ENCODE data around the gene PCTP.

The PCTP gene

GRCh38 chr17:55768936-55769624, 18.2 kb downstream of the PCTP start:
- ChIA-PET CTCF (interaction anchor here (1.1 to 4.8 kb wide), 8 partner anchors 9 to 245 kb away, joined by 3 to 38 read pairs (median 4); partner anchors contain the start of gene PCTP), POLR2A (no interaction called here)
- no peak for DNase-seq (ENCODE audit: extremely low spot score)
- TF ChIP-seq, protein P1, sequence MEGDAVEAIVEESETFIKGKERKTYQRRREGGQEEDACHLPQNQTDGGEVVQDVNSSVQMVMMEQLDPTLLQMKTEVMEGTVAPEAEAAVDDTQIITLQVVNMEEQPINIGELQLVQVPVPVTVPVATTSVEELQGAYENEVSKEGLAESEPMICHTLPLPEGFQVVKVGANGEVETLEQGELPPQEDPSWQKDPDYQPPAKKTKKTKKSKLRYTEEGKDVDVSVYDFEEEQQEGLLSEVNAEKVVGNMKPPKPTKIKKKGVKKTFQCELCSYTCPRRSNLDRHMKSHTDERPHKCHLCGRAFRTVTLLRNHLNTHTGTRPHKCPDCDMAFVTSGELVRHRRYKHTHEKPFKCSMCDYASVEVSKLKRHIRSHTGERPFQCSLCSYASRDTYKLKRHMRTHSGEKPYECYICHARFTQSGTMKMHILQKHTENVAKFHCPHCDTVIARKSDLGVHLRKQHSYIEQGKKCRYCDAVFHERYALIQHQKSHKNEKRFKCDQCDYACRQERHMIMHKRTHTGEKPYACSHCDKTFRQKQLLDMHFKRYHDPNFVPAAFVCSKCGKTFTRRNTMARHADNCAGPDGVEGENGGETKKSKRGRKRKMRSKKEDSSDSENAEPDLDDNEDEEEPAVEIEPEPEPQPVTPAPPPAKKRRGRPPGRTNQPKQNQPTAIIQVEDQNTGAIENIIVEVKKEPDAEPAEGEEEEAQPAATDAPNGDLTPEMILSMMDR (IDR thresholded peaks at IDR 0.05; ENCODE audit: control extremely low read depth, extremely low read depth, low read depth, missing control alignments) = no peak

- ChIA-PET POLR2A (no interaction called here), CTCF (interaction anchor here (0.6 to 4.8 kb wide), 11 partner anchors 9 to 246 kb away, joined by 3 to 38 read pairs (median 4); partner anchors contain the start of gene PCTP)
- DNase-seq (ENCODE audit: extremely low spot score) = no peak
- TF ChIP-seq, protein P1 (IDR thresholded peaks at IDR 0.05; ENCODE audit: control extremely low read depth, extremely low read depth, low read depth, missing control alignments) = no peak
Measured at GRCh38 chr17:55769625-55770000, 18.8 kb downstream of the PCTP start.

- TF ChIP-seq, protein P1 (IDR thresholded peaks at IDR 0.05; ENCODE audit: control extremely low read depth, extremely low read depth, low read depth, missing control alignments) = peak; percentile 26
- CTCF ChIA-PET = interaction anchor here (0.6 to 4.8 kb wide), 16 partner anchors 10 to 247 kb away, joined by 3 to 38 read pairs (median 4); partner anchors contain the start of gene PCTP
- peak; percentile 45 for DNase-seq (ENCODE audit: extremely low spot score)
- POLR2A ChIA-PET = no interaction called here
Measured at GRCh38 chr17:55770196-55770870, 19.5 kb downstream of the PCTP start.

- TF ChIP-seq, protein P1 (IDR thresholded peaks at IDR 0.05; ENCODE audit: control extremely low read depth, extremely low read depth, low read depth, missing control alignments) = no peak
- CTCF ChIA-PET = interaction anchor here (1.1 to 4.8 kb wide), 6 partner anchors 9 to 258 kb away, joined by 4 to 38 read pairs (median 5); no protein-coding TSS in a partner anchor
- no peak for DNase-seq (ENCODE audit: extremely low spot score)
- POLR2A ChIA-PET = no interaction called here
Measured at GRCh38 chr17:55772086-55772485, 21.2 kb downstream of the PCTP start.

GRCh38 chr17:55773671-55774070, 22.8 kb downstream of the PCTP start:
- CTCF ChIA-PET = interaction anchor here (0.9 to 2.5 kb wide), 4 partner anchors 9 to 260 kb away, joined by 3 to 12 read pairs (median 6); no protein-coding TSS in a partner anchor
- POLR2A ChIA-PET = no interaction called here
- TF ChIP-seq, protein P1 (IDR thresholded peaks at IDR 0.05; ENCODE audit: control extremely low read depth, extremely low read depth, low read depth, missing control alignments) = no peak
- no peak for DNase-seq (ENCODE audit: extremely low spot score)

- CTCF ChIA-PET = no interaction called here
- DNase-seq (ENCODE audit: extremely low spot score) = no peak
- POLR2A ChIA-PET = no interaction called here
- TF ChIP-seq, protein P1 (IDR thresholded peaks at IDR 0.05; ENCODE audit: control extremely low read depth, extremely low read depth, low read depth, missing control alignments) = no peak
Measured at GRCh38 chr17:55774846-55775271, 24.0 kb downstream of the PCTP start.

All from GM10248 (cell line).